DMS 273 (cell line): ENCODE data around the gene OOSP4A.
"Not testable (repeated sequence)": the region's sequence is repeated elsewhere in the genome, so short reads cannot be mapped to it uniquely, and the experiment has no call there.

Source experiments
- DNase-seq: peaks from one replicate; lab custom pipeline; 2025; ENCODE audit not compliant: unreplicated experiment; lab: John Stamatoyannopoulos, UW

The OOSP4A gene

DNA sequence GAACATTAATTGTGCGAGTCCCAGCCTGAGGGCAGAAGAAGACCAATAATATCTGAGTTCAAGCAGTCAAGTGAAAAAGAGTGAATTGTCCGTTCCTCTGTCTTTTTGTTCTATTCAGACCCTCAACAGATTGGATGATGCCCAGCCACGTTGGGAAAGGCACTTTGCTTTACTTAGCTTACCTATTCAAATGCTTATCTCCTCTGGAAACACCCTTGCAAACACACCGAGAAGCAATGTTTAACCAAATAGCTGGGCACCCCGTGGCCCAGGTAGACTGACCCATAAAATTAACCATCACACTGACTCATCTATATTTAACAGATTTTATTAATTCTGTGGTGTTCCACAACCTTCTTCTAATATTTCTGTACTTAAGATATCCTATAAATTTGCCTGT, 9.3 kb downstream of the OOSP4A start:
- DNase-seq: no peak

DNA sequence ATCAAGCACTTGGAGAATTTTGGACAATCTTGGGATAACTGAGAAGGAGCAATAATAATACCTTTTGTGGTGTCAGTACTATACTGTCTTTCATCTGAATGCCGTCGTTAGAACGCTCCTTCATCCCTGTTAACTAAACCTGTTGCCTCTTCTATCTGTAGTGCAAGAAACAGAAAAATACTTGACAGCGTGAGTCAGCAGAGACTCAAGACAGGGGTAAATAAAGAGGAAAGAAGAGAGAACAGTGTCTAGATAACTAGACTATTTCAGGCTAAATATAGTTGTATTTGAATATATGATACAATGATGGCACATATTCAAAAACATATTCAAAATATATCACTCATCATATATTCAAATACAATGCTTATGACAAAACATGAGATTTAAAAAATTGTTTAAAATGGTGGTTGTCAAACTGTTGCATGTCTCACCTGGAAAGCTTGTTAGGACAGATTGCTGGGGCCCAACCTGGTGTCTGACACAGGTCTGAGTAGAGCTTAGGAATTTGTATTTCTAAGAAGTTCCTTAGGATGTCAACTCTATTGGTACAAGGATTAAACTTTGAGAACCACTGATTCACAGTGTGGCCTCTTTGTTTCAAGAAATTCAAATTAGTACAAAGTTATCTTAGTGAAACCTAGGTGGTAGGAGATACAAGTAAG, 17.4 kb downstream of the OOSP4A start:
- no peak for DNase-seq

DNA sequence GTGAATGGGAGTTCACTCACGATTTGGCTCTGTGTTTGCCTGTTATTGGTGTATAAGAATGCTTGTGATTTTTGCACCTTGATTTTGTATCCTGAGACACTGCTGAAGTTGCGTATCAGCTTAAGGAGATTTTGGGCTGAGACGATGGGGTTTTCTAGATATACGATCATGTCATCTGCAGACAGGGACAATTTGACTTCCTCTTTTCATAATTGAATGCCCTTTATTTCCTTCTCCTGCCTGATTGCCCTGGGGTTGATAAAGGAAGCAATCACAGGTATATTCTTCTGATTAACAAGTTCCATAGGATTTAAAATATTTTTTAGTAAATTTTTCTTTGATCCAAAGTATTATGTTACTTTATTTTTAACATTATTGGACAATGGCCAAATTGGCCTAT, 18.2 kb downstream of the OOSP4A start:
- DNase-seq: not testable (repeated sequence)

DNA sequence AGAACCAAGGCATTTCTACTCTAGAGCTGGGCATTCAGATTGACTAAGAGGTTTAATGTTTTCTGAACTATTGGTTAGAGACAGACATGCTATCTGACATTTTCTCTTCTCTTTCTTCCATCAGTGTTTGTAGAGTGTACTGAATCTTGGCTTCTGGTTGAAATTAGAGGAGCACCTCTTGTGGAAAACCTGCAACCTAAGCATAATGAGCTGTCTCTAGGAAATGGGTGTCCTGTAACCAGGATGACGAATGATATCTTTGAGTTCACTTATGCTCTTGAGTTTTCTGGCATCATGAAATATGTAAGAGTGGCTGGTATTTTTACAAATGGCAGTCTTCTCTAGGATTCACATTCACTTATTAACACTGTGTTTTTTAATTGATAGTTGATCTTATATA, 19.4 kb downstream of the OOSP4A start:
- DNase-seq: no peak

DNA sequence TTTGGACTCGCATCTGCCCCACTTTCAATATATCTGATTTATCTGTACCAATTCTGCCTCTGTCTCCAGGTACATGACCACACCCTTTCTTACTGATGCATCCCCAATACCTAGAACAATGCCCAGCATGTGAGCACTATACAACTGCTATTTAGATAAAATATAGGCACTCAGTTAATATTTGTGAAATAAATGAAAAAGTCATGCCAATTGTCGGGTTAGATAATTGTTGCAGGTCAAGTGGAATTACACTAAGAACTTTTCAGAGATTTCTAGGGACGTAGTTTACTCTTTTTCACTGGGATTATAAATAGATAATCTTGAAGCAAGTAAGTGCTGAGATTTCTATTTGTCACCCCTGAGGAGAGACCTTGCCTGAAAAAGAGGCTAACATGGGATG, 20.5 kb downstream of the OOSP4A start:
- no peak for DNase-seq

DNA sequence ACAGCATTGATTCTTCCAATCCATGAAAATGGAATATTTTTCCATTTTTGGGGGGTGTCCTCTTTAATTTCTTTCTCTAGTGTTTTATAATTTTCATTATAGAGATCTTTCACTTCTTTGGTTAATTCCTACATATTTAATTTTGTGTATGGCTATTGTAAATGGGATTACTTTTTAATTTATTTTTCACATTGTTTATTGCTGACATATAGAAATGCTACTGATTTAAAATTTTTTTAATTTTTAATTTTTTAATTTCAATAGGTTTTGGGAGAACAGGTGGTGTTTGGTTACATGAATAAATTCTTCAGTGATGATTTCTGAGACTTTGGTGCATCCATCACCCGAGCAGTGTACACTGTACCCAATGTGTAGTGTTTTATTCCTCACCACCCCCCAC, 26.6 kb downstream of the OOSP4A start:
- DNase-seq: no peak

DNA sequence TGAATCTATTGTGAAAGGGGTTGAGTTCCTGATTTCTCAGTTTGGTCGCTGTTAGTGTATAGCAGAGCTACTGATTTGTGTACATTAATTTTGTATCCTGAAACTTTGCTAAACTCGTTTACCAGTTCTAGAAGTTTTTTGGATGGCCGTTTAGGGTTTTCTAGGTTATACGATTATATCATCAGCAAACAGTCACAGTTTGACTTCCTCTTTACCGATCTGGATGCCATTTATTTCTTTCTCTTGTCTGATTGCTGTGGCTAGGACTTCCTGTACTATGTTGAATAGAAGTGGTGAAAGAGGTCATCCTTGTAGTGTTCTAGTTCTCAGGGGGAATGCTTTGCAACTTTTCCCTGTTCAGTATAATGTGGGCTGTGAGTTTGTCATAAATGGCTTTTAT, 28.6 kb downstream of the OOSP4A start:
- DNase-seq: no peak

DNA sequence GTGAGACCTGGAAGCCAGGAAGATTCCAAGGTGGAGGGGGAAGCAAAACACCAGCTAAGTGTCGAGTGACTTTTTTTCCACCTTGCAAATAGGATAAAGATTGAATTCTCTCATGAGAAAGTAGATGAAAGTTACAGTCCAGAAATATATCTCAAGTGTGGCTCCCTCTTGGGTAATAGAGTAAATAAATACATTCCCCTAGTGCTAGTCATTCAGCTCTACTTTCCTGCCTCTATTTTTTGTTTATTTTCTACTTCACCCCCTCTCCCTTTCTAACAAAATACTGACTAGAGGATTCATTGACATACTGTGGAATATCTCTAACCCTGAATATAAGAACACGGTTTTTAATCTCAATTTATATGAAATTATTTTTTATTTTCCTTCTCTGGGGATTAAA, 34.0 kb downstream of the OOSP4A start:
- no peak for DNase-seq

DNA sequence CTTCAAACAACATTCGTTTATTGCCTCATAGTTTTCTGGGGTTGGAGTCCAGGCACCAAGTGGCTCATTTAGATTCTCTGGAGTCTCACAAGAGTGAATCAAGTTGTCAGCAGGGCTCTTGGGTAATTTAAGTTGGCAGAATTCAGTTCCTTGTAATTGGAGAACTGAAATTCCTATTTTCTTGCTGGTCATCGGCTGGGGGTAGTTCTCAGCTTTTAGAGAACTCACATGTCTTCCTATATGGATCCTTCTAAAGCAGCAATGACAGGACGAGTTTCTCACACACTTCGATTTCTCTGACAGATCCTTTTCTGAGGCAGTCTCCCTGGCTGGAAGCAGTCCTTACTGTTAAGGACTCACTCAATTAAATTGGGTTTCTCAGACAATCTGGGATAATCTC, 35.9 kb downstream of the OOSP4A start:
- DNase-seq: no peak

DNA sequence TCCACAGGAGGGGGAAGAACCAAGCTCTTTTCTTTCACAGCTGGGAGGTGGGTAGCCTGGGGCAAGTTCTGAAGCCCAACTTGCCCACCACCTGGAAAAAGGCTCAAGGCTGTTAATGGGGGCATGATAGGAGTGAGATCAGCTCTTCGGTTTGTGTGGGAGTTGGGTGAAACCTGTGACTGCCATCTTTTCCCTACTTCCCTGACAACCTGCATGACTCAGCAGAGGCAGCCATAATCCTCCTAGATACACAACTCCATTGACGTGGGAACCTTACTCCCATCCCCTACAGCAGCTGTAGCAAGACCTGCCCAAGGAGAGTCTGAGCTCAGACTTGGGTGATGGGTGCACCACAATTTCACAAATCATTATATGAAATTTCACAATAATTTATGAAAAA, 39.9 kb downstream of the OOSP4A start:
- DNase-seq: no peak

DNA sequence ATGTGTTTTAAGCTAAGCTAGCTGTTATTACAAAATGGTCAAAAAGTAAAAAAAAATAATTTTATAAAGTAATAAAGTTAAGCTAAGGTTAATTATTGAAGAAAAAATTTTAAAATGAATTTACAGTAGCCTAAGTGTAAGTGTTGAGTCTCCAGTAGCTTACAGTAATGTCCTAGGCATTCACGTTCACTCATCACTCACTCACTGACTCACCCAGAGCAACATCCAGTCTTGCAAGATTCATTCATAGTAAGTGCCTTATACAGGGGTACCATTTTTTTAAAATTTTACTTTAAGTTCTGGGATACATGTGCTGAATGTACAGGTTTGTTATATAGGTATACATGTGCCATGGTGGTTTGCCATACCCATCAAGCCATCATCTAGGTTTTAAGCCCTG, 41.5 kb downstream of the OOSP4A start:
- no peak for DNase-seq

DNA sequence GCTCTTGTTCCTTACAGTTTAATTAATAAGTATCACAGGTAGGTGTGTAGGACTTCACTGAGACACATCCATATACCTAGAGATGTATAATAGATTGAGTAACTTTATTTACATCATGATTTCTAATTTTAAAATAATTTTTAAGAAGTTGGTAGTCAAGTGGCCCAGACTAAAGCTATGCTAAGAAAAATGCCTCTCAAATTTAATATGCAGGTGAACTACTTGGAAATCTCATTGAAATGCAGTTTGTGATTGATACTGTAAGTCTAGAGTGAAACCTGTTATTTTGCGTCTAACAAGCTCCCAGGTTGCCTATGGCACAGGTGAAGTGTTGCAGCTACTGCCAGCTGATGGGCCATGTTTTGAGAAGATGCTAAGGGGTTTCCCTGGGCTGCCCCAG, 53.0 kb downstream of the OOSP4A start, which contains the start of gene OOSP4B:
Gene OOSP4B, plus strand, starts transcription at position 301 of the 400 bp plus-strand sequence.
- no peak for DNase-seq

DNA sequence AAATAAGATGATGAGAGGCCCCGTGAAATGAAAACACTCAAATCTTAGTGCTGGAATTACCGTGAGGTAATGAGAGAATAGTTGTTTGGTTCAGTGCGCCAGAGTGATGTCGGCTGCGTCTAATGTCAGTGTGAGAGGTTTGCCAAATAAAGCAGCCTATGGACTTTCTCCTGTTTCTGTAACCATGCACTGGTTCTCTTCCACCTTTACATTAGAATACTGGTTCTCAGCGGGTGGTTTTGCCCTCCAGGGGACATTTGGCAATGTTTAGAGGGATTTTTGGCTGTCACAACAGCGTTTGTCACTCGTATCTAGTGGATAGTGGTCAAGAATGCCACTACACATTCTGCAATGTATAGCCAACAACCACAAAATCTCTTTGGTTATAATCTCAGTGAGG, 54.2 kb downstream of the OOSP4A start:
- no peak for DNase-seq
